ENCODE measurements around the gene ENOX1. TPM values are rescaled to one million over a fixed set of nuclear protein-coding genes. Genes with fewer than 3 reads are reported as not detected.

ENOX1 gene
- total and polyA plus RNA-seq, 2 of the 13 experiments (the other 11 are each of a cell fraction or from before 2014, with no cell fraction given): not detected

DNA sequence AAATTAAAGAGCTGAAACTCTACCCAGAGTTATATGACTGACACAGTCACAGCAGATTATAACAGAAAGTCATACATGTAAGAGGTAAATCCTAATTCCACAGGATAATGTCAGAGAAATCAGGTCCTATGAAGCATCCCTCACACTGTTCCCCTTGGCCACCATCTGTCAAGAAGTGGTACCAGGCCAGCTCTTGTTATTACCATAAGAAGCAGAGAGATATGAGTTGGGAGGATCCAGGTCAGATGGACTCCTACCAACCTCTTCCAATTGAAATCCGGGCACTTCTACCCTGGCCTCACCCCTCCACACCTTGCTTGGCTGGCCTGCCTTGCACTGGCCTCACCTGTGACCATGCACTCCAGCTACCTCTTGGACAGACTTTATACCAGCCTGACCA is 410.2 kb downstream of the ENOX1 start:
- ChIA-PET POLR2A (no interaction called here), CTCF (ENCODE audit: low intra/inter-chr PET ratio, low total read pairs) (no interaction called here)
- no peak overlapping the region for H3K9ac ChIP-seq (ENCODE audit: insufficient read depth, low read depth, low read length)
- H4K20me1 ChIP-seq (ENCODE audit: insufficient read depth, low read length): no peaks in the 10 kb centered on the region
- H2AFZ ChIP-seq (ENCODE audit: low read length): no peak overlapping the region
- H3K4me2 ChIP-seq (ENCODE audit: low read depth, low read length): no peak overlapping the region
- no peaks in the 10 kb centered on the region for H3K36me3 ChIP-seq (replicated peaks in 1 of 2; ENCODE audit: control insufficient read depth in 1 of 2, insufficient read depth in 2 of 2, low read length in 2 of 2)
- intact Hi-C loops (cut with micrococcal nuclease; ENCODE audit: unreplicated experiment) (no loop called here), in situ Hi-C loops (cut with HindIII; ENCODE audit: extremely low pct_ligation_motif_present, low pct_unique_long_range_greater_than_20kb) (no loop called here)
- H3K27me3 ChIP-seq (ENCODE audit: control insufficient read depth in 1 of 2, insufficient read depth in 2 of 2, low read length in 2 of 2): no peaks in the 10 kb centered on the region
- H3K4me3 ChIP-seq (replicated peaks in 1 of 3; ENCODE audit: insufficient read depth in 1 of 3, low read depth in 2 of 3, low read length in 3 of 3): no peak overlapping the region
- 0% methylated on average over 1 of the region's 1 CpG for WGBS (ENCODE audit: low lambda C conversion rate)
- DNase-seq (ENCODE audit: low spot score) (no peak), ATAC-seq (no peak), FAIRE-seq (no peak)
- TF ChIP-seq HNRNPK (IDR thresholded peaks at IDR 0.05; ENCODE audit: low read depth, low read length, poor library complexity, severe bottlenecking) (no peak), ZMYM3 (CRISPR knock-in tag; IDR thresholded peaks at IDR 0.05) (no peak)
- no peak overlapping the region for H3K27ac ChIP-seq (ENCODE audit: extremely low read length, insufficient read depth, low read length)
- no peaks in the 10 kb centered on the region for H3K9me3 ChIP-seq (ENCODE audit: low read length)
- no TSS peak for BruUV-seq (replicated peaks)
- H3K4me1 ChIP-seq (ENCODE audit: insufficient read depth, low read length): no peaks in the 10 kb centered on the region
- H3K79me2 ChIP-seq (ENCODE audit: insufficient read depth, low read length): no peaks in the 10 kb centered on the region

DNA sequence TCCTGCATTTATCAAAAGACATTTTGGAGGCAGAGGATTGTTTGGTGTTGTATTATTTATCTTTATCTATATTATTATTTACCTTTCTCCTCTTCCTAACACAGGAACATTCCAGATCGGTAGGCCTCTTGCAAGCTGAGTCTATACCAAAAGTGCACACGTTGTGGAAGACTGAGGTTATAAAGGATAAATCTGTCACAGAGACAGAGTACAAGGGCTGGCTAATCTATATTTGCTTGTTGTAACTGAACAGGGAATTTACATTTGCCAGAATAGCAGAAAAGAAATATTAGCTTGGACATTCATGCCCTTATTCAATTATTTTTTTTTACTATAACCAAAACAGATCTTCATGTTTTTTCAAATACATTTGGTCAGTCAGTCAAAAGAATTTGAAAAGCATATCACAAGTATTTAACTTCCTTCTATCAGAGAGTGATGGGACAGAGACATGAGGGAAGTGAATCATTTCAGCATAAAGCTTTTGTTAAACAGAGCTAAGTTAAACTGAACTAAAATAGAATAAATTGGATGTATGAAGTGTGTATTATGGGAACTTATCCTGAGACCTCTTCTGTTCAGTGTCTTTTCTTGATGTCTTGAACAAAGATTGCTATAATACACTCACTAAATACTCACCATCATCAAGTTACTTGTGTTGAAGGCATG is 410.8 kb downstream of the ENOX1 start:
- Histone ChIP-seq H3K27ac (ENCODE audit: extremely low read length, insufficient read depth, low read length) (no peak overlapping the region), H3K27me3 (ENCODE audit: control insufficient read depth in 1 of 2, insufficient read depth in 2 of 2, low read length in 2 of 2) (no peaks in the 10 kb centered on the region), H3K9ac (ENCODE audit: insufficient read depth, low read depth, low read length) (no peak overlapping the region), H2AFZ (ENCODE audit: low read length) (no peak overlapping the region), H3K4me3 (replicated peaks in 1 of 3; ENCODE audit: insufficient read depth in 1 of 3, low read depth in 2 of 3, low read length in 3 of 3) (no peak overlapping the region), H3K79me2 (ENCODE audit: insufficient read depth, low read length) (no peaks in the 10 kb centered on the region), H3K4me2 (ENCODE audit: low read depth, low read length) (no peak overlapping the region), H3K9me3 (ENCODE audit: low read length) (no peaks in the 10 kb centered on the region), H4K20me1 (ENCODE audit: insufficient read depth, low read length) (no peaks in the 10 kb centered on the region), H3K4me1 (ENCODE audit: insufficient read depth, low read length) (no peaks in the 10 kb centered on the region), H3K36me3 (replicated peaks in 1 of 2; ENCODE audit: control insufficient read depth in 1 of 2, insufficient read depth in 2 of 2, low read length in 2 of 2) (no peaks in the 10 kb centered on the region)
- CTCF ChIA-PET (ENCODE audit: low intra/inter-chr PET ratio, low total read pairs): no interaction called here
- FAIRE-seq: no peak
- BruUV-seq (replicated peaks): no TSS peak
- POLR2A ChIA-PET: no interaction called here
- no peak for TF ChIP-seq PAWR (CRISPR knock-in tag; IDR thresholded peaks at IDR 0.05; ENCODE audit: borderline replicate concordance)
- TF ChIP-seq, protein P1, sequence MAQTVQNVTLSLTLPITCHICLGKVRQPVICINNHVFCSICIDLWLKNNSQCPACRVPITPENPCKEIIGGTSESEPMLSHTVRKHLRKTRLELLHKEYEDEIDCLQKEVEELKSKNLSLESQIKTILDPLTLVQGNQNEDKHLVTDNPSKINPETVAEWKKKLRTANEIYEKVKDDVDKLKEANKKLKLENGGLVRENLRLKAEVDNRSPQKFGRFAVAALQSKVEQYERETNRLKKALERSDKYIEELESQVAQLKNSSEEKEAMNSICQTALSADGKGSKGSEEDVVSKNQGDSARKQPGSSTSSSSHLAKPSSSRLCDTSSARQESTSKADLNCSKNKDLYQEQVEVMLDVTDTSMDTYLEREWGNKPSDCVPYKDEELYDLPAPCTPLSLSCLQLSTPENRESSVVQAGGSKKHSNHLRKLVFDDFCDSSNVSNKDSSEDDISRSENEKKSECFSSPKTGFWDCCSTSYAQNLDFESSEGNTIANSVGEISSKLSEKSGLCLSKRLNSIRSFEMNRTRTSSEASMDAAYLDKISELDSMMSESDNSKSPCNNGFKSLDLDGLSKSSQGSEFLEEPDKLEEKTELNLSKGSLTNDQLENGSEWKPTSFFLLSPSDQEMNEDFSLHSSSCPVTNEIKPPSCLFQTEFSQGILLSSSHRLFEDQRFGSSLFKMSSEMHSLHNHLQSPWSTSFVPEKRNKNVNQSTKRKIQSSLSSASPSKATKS (CRISPR knock-in tag; IDR thresholded peaks at IDR 0.05): no peak
- TF ChIP-seq RBM22 (optimal IDR thresholded peaks at IDR 0.05; ENCODE audit: low read length): no peak
- TF ChIP-seq ZNF10 (CRISPR knock-in tag; IDR thresholded peaks at IDR 0.05; ENCODE audit: borderline replicate concordance, low read depth): no peak
- TF ChIP-seq NR2F1 (CRISPR knock-in tag; IDR thresholded peaks at IDR 0.05): no peak
- no peak for TF ChIP-seq ZNF382 (CRISPR knock-in tag; IDR thresholded peaks at IDR 0.05; ENCODE audit: borderline replicate concordance)
- TF ChIP-seq MXI1 (IDR thresholded peaks at IDR 0.05; ENCODE audit: borderline replicate concordance, low read depth, low read length): no peak
- no peak for TF ChIP-seq ZNF564 (CRISPR knock-in tag; IDR thresholded peaks at IDR 0.05)
- TF ChIP-seq, protein P2, sequence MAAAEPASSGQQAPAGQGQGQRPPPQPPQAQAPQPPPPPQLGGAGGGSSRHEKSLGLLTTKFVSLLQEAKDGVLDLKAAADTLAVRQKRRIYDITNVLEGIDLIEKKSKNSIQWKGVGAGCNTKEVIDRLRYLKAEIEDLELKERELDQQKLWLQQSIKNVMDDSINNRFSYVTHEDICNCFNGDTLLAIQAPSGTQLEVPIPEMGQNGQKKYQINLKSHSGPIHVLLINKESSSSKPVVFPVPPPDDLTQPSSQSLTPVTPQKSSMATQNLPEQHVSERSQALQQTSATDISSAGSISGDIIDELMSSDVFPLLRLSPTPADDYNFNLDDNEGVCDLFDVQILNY (CRISPR knock-in tag; conservative IDR thresholded peaks at IDR 0.05): no peak
- TF ChIP-seq HHEX (CRISPR knock-in tag; IDR thresholded peaks at IDR 0.05): no peak
- TF ChIP-seq SIX4 (CRISPR knock-in tag; IDR thresholded peaks at IDR 0.05): no peak
- WGBS (ENCODE audit: low lambda C conversion rate): 14% methylated on average over 2 of the region's 2 CpGs
- in situ Hi-C loops (cut with HindIII; ENCODE audit: extremely low pct_ligation_motif_present, low pct_unique_long_range_greater_than_20kb): no loop called here
- DNase-seq (ENCODE audit: low spot score): no peak
- ATAC-seq: no peak
- intact Hi-C loops (cut with micrococcal nuclease; ENCODE audit: unreplicated experiment): no loop called here

All from HepG2 (cell line).